Mesendoderm (in vitro differentiated cells): ENCODE data around the gene ATG7.
"Not testable (repeated sequence)": the region's sequence is repeated elsewhere in the genome, so short reads cannot be mapped to it uniquely, and the experiment has no call there.

Experiments
- DNase-seq: peaks from one replicate; pipeline ENCODE4 v3.0.0; 2013
- H2AK5ac ChIP-seq: 2 replicates; pipeline ENCODE4 v1.6.1; 2013; ENCODE audit warnings: low read length, inconsistent platforms
- H2BK120ac ChIP-seq: 2 replicates; pipeline ENCODE4 v1.6.1; 2013; ENCODE audit warnings: low read depth, mild to moderate bottlenecking, low read length, moderate library complexity, mixed read lengths
- H2BK15ac ChIP-seq: replicated peaks from 2 replicates; pipeline ENCODE4 v1.6.1; 2013; ENCODE audit warnings: low read depth, mild to moderate bottlenecking, moderate library complexity
- H2BK5ac ChIP-seq: 2 replicates; pipeline ENCODE4 v1.6.1; 2013; ENCODE audit warnings: low read length, inconsistent platforms
- H3K18ac ChIP-seq: 2 replicates; pipeline ENCODE4 v1.6.1; 2013; ENCODE audit warnings: mild to moderate bottlenecking, low read length, mixed read lengths
- H3K23ac ChIP-seq: one replicate; pipeline ENCODE4 v1.6.1; 2013; ENCODE audit warnings: low read length
- H3K27ac ChIP-seq: 2 replicates; pipeline ENCODE4 v1.5.1; 2013; ENCODE audit warnings: low read depth, mild to moderate bottlenecking, inconsistent platforms, low read length, moderate library complexity
- H3K27me3 ChIP-seq: 2 replicates; pipeline ENCODE4 v1.6.1; 2013; ENCODE audit warnings: low read length, control low read depth, mild to moderate bottlenecking, inconsistent platforms; ENCODE audit not compliant: insufficient read depth, poor library complexity
- H3K36me3 ChIP-seq: 2 replicates; pipeline ENCODE4 v1.6.1; 2013; ENCODE audit warnings: low read length, inconsistent platforms; ENCODE audit not compliant: control insufficient read depth, insufficient read depth
- H3K4ac ChIP-seq: one replicate; pipeline ENCODE4 v1.6.1; 2013; ENCODE audit warnings: low read depth, mild to moderate bottlenecking, low read length, moderate library complexity
- H3K4me1 ChIP-seq: 2 replicates; pipeline ENCODE4 v1.6.1; 2013; ENCODE audit warnings: low read depth, low read length, inconsistent platforms; ENCODE audit not compliant: control insufficient read depth
- H3K4me2 ChIP-seq: 2 replicates; pipeline ENCODE4 v1.6.1; 2013; ENCODE audit warnings: low read length
- H3K4me3 ChIP-seq: 2 replicates; pipeline ENCODE4 v1.5.1; 2013; ENCODE audit warnings: mild to moderate bottlenecking, low read length
- H3K56ac ChIP-seq: one replicate; pipeline ENCODE4 v1.6.1; 2013; ENCODE audit warnings: low read length
- H3K79me1 ChIP-seq: 2 replicates; pipeline ENCODE4 v1.6.1; 2013; ENCODE audit warnings: low read length, inconsistent platforms
- H3K79me2 ChIP-seq: 2 replicates; pipeline ENCODE4 v1.6.1; 2013; ENCODE audit warnings: mild to moderate bottlenecking, low read length; ENCODE audit not compliant: control insufficient read depth, insufficient read depth
- H3K9ac ChIP-seq: 2 replicates; pipeline ENCODE4 v1.6.1; 2013; ENCODE audit warnings: low read length, inconsistent platforms
- H4K5ac ChIP-seq: one replicate; pipeline ENCODE4 v1.6.1; 2013; ENCODE audit warnings: low read length
- H4K8ac ChIP-seq: one replicate; pipeline ENCODE4 v1.6.1; 2013; ENCODE audit warnings: low read depth, mild to moderate bottlenecking, control low read depth, low read length, moderate library complexity
- WGBS: extraction: QIAGEN DNeasy Blood & Tissue Kit; methylation state at CpG from one replicate; pipeline ENCODE4 v1.1.7; 2013; ENCODE audit warnings: low lambda C conversion rate, missing lambda C conversion rate; ENCODE audit not compliant: insufficient coverage; ENCODE audit errors: extremely low coverage; 5-methylcytosine and 5-hydroxymethylcytosine counted together

The ATG7 gene

DNA sequence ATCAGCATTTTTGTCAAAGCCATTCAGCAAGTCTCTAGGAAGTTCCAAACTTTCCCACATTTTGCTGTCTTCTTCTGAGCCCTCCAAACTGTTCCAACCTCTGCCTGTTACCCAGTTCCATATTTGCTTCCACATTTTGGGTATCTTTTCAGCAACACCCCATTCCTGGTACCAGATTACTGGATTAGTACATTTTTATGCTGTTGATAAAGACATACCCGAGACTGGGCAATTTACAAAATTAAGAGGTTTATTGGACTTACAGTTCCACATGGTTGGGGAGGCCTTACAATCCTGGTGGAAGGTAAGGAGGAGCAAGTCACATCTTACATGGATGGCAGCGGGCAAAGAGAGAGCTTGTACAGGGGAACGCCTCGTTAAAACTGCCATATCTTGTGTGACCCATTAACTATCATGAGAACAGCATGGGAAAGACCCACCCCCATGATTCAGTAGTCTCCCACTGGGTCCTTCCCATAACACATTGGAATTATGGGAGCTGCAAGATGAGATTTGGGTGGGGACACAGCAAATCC, 136.2 kb downstream of the ATG7 start:
- not testable (repeated sequence) for H3K27ac ChIP-seq, H3K4me1 ChIP-seq, H4K8ac ChIP-seq, H3K4me2 ChIP-seq, DNase-seq, H3K4me3 ChIP-seq, H3K79me1 ChIP-seq, H4K5ac ChIP-seq, H3K18ac ChIP-seq, H3K9ac ChIP-seq, H3K23ac ChIP-seq, H3K27me3 ChIP-seq, H3K4ac ChIP-seq, H2BK5ac ChIP-seq, H2AK5ac ChIP-seq, H3K79me2 ChIP-seq, H3K36me3 ChIP-seq, H2BK120ac ChIP-seq, H3K56ac ChIP-seq, H2BK15ac ChIP-seq
- WGBS = no CpG with 5 or more reads among the region's 4 CpGs

- H3K4me2 ChIP-seq = no peak overlapping the region
- H3K4me3 ChIP-seq = no peak overlapping the region
- H2BK15ac ChIP-seq = no peak overlapping the region
- no peak overlapping the region for H4K5ac ChIP-seq
- H3K9ac ChIP-seq = no peak overlapping the region
- H3K36me3 ChIP-seq = no peaks in the 10 kb centered on the region
- no peaks in the 10 kb centered on the region for H3K79me2 ChIP-seq
- H3K79me1 ChIP-seq = no peaks in the 10 kb centered on the region
- no peak overlapping the region for H3K18ac ChIP-seq
- H2BK5ac ChIP-seq = no peak overlapping the region
- no peak overlapping the region for H4K8ac ChIP-seq
- H3K27me3 ChIP-seq = no peaks in the 10 kb centered on the region
- H3K4ac ChIP-seq = no peak overlapping the region
- H2BK120ac ChIP-seq = no peak overlapping the region
- no peak overlapping the region for H3K23ac ChIP-seq
- no peak overlapping the region for H3K27ac ChIP-seq
- H3K4me1 ChIP-seq = no peaks in the 10 kb centered on the region
- H3K56ac ChIP-seq = no peak overlapping the region
- no peak for DNase-seq
- no peak overlapping the region for H2AK5ac ChIP-seq
These were observed 138.4 kb downstream of the ATG7 start for GRCh38 chr3:11410564-11410963.

DNA sequence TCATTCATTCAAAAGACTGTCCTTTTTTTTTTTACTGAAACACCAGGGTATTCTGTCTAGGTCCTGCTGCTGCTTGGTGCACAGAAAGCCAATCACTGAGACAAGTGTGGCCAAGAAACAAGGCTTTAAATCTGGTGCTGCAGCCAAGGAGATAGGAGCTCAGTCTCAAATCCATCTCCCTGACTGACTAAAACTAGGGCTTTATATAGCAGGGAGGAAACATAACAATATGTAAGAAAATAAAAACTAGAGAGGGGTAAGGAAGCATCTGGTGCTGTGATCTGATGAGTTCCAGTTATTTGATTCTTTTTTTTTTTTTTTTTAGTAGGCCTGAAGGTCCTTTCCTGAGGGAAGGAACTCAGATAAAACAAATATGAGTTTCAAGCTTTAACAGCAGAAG, 139.8 kb downstream of the ATG7 start:
- Histone ChIP-seq H2AK5ac (no peak overlapping the region), H4K5ac (no peak overlapping the region), H3K56ac (no peak overlapping the region), H3K4me1 (no peaks in the 10 kb centered on the region), H3K27me3 (no peaks in the 10 kb centered on the region), H3K4ac (no peak overlapping the region), H3K4me3 (no peak overlapping the region), H3K27ac (no peak overlapping the region), H3K36me3 (no peaks in the 10 kb centered on the region), H3K79me2 (no peaks in the 10 kb centered on the region), H4K8ac (no peak overlapping the region), H2BK5ac (no peak overlapping the region), H3K79me1 (no peaks in the 10 kb centered on the region), H3K9ac (no peak overlapping the region), H3K23ac (no peak overlapping the region), H2BK120ac (no peak overlapping the region), H2BK15ac (no peak overlapping the region), H3K18ac (no peak overlapping the region), H3K4me2 (no peak overlapping the region)
- DNase-seq = no peak

- no peak overlapping the region for H3K9ac ChIP-seq
- H3K4ac ChIP-seq = no peak overlapping the region
- no peak overlapping the region for H3K23ac ChIP-seq
- no CpG with 5 or more reads among the region's 4 CpGs for WGBS
- no peak overlapping the region for H2BK15ac ChIP-seq
- H3K27ac ChIP-seq = no peak overlapping the region
- no peak overlapping the region for H2BK120ac ChIP-seq
- no peak overlapping the region for H4K8ac ChIP-seq
- no peak overlapping the region for H2AK5ac ChIP-seq
- no peak overlapping the region for H3K4me2 ChIP-seq
- H3K79me2 ChIP-seq = no peaks in the 10 kb centered on the region
- no peak overlapping the region for H3K4me3 ChIP-seq
- H4K5ac ChIP-seq = no peak overlapping the region
- H3K18ac ChIP-seq = no peak overlapping the region
- H3K27me3 ChIP-seq = no peaks in the 10 kb centered on the region
- H2BK5ac ChIP-seq = no peak overlapping the region
- no peaks in the 10 kb centered on the region for H3K79me1 ChIP-seq
- no peak for DNase-seq
- H3K36me3 ChIP-seq = no peaks in the 10 kb centered on the region
- no peaks in the 10 kb centered on the region for H3K4me1 ChIP-seq
- H3K56ac ChIP-seq = no peak overlapping the region
These were observed 140.9 kb downstream of the ATG7 start for GRCh38 chr3:11413071-11413470.

- Histone ChIP-seq H4K8ac (no peak overlapping the region), H3K27ac (no peak overlapping the region), H3K79me2 (no peaks in the 10 kb centered on the region), H3K4me2 (no peak overlapping the region), H3K36me3 (no peaks in the 10 kb centered on the region), H2AK5ac (no peak overlapping the region), H2BK5ac (no peak overlapping the region), H2BK120ac (no peak overlapping the region), H3K79me1 (no peaks in the 10 kb centered on the region), H3K4me1 (no peaks in the 10 kb centered on the region), H3K4me3 (no peak overlapping the region), H2BK15ac (no peak overlapping the region), H3K18ac (no peak overlapping the region), H3K23ac (no peak overlapping the region), H3K27me3 (no peaks in the 10 kb centered on the region), H3K4ac (no peak overlapping the region), H3K56ac (no peak overlapping the region), H3K9ac (no peak overlapping the region), H4K5ac (no peak overlapping the region)
- no peak for DNase-seq
- no CpG with 5 or more reads among the region's 1 CpG for WGBS
These were observed 142.9 kb downstream of the ATG7 start for GRCh38 chr3:11415099-11415498.

- no peak overlapping the region for H3K27ac ChIP-seq
- no CpG with 5 or more reads among the region's 1 CpG for WGBS
- no peak overlapping the region for H3K4ac ChIP-seq
- no peak for DNase-seq
- no peaks in the 10 kb centered on the region for H3K4me1 ChIP-seq
- no peak overlapping the region for H3K18ac ChIP-seq
- H4K8ac ChIP-seq = no peak overlapping the region
- no peak overlapping the region for H3K9ac ChIP-seq
- no peaks in the 10 kb centered on the region for H3K36me3 ChIP-seq
- H3K4me3 ChIP-seq = no peak overlapping the region
- H3K27me3 ChIP-seq = no peaks in the 10 kb centered on the region
- no peak overlapping the region for H2BK15ac ChIP-seq
- H3K23ac ChIP-seq = no peak overlapping the region
- H3K79me2 ChIP-seq = no peaks in the 10 kb centered on the region
- no peak overlapping the region for H2AK5ac ChIP-seq
- no peak overlapping the region for H3K56ac ChIP-seq
- no peak overlapping the region for H2BK120ac ChIP-seq
- no peak overlapping the region for H4K5ac ChIP-seq
- no peak overlapping the region for H3K4me2 ChIP-seq
- no peaks in the 10 kb centered on the region for H3K79me1 ChIP-seq
- H2BK5ac ChIP-seq = no peak overlapping the region
These were observed 147.9 kb downstream of the ATG7 start for GRCh38 chr3:11420066-11420465.
